ENCODE results near the gene ZNF443.
"Not testable (repeated sequence)": the region's sequence is repeated elsewhere in the genome, so short reads cannot be mapped to it uniquely, and the experiment has no call there.

ZNF443 gene

GRCh38 chr19:12411893-12412292, 28.9 kb downstream of the ZNF443 start:
- no peak for DNase-seq

- DNase-seq, result peak; percentile 94 to 98
Observed at GRCh38 chr19:12400633-12401502, 40.0 kb downstream of the ZNF443 start, which contains the start of gene ZNF799. TSS of gene ZNF799 (minus strand) at chr19:12401271. CDS start at chr19:12401070, 201 bp downstream.

GRCh38 chr19:12399901-12400632, 40.8 kb downstream of the ZNF443 start:
- DNase-seq, result peak; percentile 19 to 46

GRCh38 chr19:12391148-12391547, 49.7 kb downstream of the ZNF443 start:
- not testable (repeated sequence) for DNase-seq

- not testable (repeated sequence) for DNase-seq
Observed at GRCh38 chr19:12386365-12386764, 54.5 kb downstream of the ZNF443 start.

- DNase-seq, result no peak
Observed at GRCh38 chr19:12380444-12380737, 60.4 kb downstream of the ZNF443 start.

- no peak for DNase-seq
Observed at GRCh38 chr19:12379732-12380443, 60.9 kb downstream of the ZNF443 start.
